Suprapubic skin (tissue), 4 donors: ENCODE results near the gene LYZL6. TPM values are rescaled to one million over a fixed set of nuclear protein-coding genes. Genes with fewer than 3 reads are reported as not detected.

Experiments used
- DNase-seq, 2 donors: peaks; one replicate each; pipeline ENCODE4 v3.0.0-alpha.2; 2019; ENCODE audit warnings: low spot score in 2 of 2
- H3K27ac ChIP-seq: fragments of 200-600 bp; sonication (generic); one replicate; pipeline ENCODE4 v1.5.1; 2019
- H3K27me3 ChIP-seq: fragments of 200-600 bp; sonication (generic); one replicate; pipeline ENCODE4 v1.5.1; 2019
- H3K36me3 ChIP-seq: fragments of 200-600 bp; sonication (generic); one replicate; pipeline ENCODE4 v1.5.1; 2019
- H3K4me1 ChIP-seq: fragments of 200-600 bp; sonication (generic); one replicate; pipeline ENCODE4 v1.5.1; 2019
- H3K4me3 ChIP-seq: fragments of 200-600 bp; sonication (generic); one replicate; pipeline ENCODE4 v1.5.1; 2019; ENCODE audit warnings: mild to moderate bottlenecking
- H3K9me3 ChIP-seq: fragments of 200-600 bp; sonication (generic); one replicate; pipeline ENCODE4 v1.5.1; 2019
- EP300 ChIP-seq: sonication (generic); formaldehyde crosslinking; IDR thresholded peaks from one replicate; pipeline ENCODE4 v1.6.1; 2017; ENCODE audit warnings: antibody characterized with exemption
- POLR2A ChIP-seq, 2 donors: fragments of 450-650 bp; IDR thresholded peaks; one replicate each; pipeline ENCODE4 v1.6.1; 2017; ENCODE audit warnings: antibody characterized with exemption in 2 of 2, mild to moderate bottlenecking in 2 of 2, moderate library complexity in 2 of 2
- POLR2AphosphoS5 ChIP-seq, 3 donors: sonication (generic); formaldehyde crosslinking; IDR thresholded peaks; one replicate each; pipeline ENCODE4 v1.6.1; 2017; ENCODE audit warnings: antibody characterized with exemption in 3 of 3
- WGBS: methylation state at CpG from one replicate; pipeline ENCODE4 v1.1.5; 2018; 5-methylcytosine and 5-hydroxymethylcytosine counted together
- total RNA-seq, 4 donors: library from RNA; depleted of rRNA; stranded (reverse); fragments of >200 nt; gene quantifications; one replicate each; pipeline ENCODE4 v1.1.0, GENCODE V29; 2016
- TF ChIP-seq, protein P1 (sequence below), 2 donors: fragments of 200-600 bp in 1 of 2; fragments of 450-650 bp in 1 of 2; sonication (generic) in 1 of 2; IDR thresholded peaks; one replicate each; pipeline ENCODE4 v1.5.1; 2016 to 2019; ENCODE audit warnings: antibody characterized with exemption in 2 of 2, mild to moderate bottlenecking in 1 of 2, moderate library complexity in 1 of 2

LYZL6 gene
- total RNA-seq, 4 donors from 2014 or later: not detected

DNA sequence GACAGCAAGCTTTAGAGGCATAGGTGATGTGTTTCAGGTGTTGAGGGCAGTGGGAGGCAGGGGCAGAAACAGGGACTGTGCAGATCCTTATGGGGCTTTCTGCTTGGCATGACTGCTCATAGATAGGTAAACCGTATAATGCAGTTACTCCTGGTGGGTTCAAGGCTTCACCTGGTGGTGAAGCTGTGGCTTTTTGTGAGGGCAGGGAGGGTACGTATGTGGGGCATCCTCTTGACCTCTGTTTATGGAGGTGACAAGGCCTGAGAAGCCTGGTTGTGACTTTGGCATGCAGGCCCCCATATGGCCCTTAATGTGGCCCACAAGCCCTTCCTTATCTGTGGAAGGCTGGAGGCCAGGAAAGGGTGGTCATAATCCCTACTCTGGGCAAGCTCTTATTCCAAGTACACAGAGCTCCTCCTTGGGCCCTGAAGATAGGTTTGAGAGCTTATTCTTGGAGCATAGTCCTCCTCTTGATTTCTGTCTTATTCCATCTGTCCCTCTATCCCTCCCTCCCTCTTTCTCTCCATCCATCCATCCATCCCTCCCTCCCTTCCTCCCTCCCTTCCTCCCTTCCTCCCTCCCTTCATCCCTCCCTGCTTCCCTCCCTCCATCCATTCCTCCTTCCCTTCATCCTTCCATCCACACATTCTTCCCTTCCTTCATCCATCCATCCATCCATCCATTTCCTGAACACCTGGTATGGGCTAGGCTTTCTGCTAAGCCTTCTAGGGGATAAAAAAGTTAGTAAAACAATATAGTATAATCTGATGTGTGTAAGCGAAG is 39.1 kb upstream of the LYZL6 start:
- no peak overlapping the region for H3K4me3 ChIP-seq

GRCh38 chr17:35981908-35982330 is 38.4 kb upstream of the LYZL6 start:
- Histone ChIP-seq H3K36me3 (no peaks in the 10 kb centered on the region), H3K4me1 (no peaks in the 10 kb centered on the region), H3K9me3 (no peaks in the 10 kb centered on the region), H3K27ac (no peak overlapping the region), H3K4me3 (no peak overlapping the region), H3K27me3 (no peaks in the 10 kb centered on the region)
- no peak for DNase-seq
- TF ChIP-seq, protein P1, sequence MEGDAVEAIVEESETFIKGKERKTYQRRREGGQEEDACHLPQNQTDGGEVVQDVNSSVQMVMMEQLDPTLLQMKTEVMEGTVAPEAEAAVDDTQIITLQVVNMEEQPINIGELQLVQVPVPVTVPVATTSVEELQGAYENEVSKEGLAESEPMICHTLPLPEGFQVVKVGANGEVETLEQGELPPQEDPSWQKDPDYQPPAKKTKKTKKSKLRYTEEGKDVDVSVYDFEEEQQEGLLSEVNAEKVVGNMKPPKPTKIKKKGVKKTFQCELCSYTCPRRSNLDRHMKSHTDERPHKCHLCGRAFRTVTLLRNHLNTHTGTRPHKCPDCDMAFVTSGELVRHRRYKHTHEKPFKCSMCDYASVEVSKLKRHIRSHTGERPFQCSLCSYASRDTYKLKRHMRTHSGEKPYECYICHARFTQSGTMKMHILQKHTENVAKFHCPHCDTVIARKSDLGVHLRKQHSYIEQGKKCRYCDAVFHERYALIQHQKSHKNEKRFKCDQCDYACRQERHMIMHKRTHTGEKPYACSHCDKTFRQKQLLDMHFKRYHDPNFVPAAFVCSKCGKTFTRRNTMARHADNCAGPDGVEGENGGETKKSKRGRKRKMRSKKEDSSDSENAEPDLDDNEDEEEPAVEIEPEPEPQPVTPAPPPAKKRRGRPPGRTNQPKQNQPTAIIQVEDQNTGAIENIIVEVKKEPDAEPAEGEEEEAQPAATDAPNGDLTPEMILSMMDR (IDR thresholded peaks at IDR 0.05): no peak
- TF ChIP-seq EP300: no peak
- TF ChIP-seq POLR2A (IDR thresholded peaks at IDR 0.05): no peak
- no peak for TF ChIP-seq POLR2AphosphoS5 (IDR thresholded peaks at IDR 0.05)
- 67% methylated on average over 4 of the region's 4 CpGs for WGBS

More for the DNA sequence above, 39.1 kb upstream of the LYZL6 start:
- H3K4me1 ChIP-seq: no peaks in the 10 kb centered on the region
- no peak overlapping the region for H3K27ac ChIP-seq
- 74% methylated on average over 3 of the region's 3 CpGs for WGBS
- DNase-seq: no peak
- no peaks in the 10 kb centered on the region for H3K36me3 ChIP-seq
- H3K27me3 ChIP-seq: no peaks in the 10 kb centered on the region
- H3K9me3 ChIP-seq: no peaks in the 10 kb centered on the region
- no peak for TF ChIP-seq POLR2AphosphoS5 (IDR thresholded peaks at IDR 0.05)
- TF ChIP-seq POLR2A (IDR thresholded peaks at IDR 0.05): no peak
- TF ChIP-seq, protein P1 (IDR thresholded peaks at IDR 0.05): no peak
- no peak for TF ChIP-seq EP300

GRCh38 chr17:35981246-35981645 is 37.7 kb upstream of the LYZL6 start, which contains the start of gene CCL16:
Gene CCL16, minus strand, starts transcription at chr17:35981497. Its CDS starts 77 bp downstream, at chr17:35981420.
- TF ChIP-seq EP300 (no peak), POLR2AphosphoS5 (IDR thresholded peaks at IDR 0.05) (no peak), POLR2A (IDR thresholded peaks at IDR 0.05) (no peak)
- TF ChIP-seq, protein P1 (IDR thresholded peaks at IDR 0.05): no peak
- no peak for DNase-seq
- H3K4me3 ChIP-seq: no peak within 1 kb of the TSS
- H3K9me3 ChIP-seq: no peaks in the 10 kb centered on the region
- 86% methylated on average over 12 of the region's 12 CpGs for WGBS
- H3K4me1 ChIP-seq: no peaks in the 10 kb centered on the region
- no peaks in the 10 kb centered on the region for H3K27me3 ChIP-seq
- H3K36me3 ChIP-seq: no peaks in the 10 kb centered on the region
- H3K27ac ChIP-seq: no peak within 1 kb of the TSS

GRCh38 chr17:35978346-35978745 is 34.8 kb upstream of the LYZL6 start:
- DNase-seq: no peak
- WGBS: 69% methylated on average over 3 of the region's 3 CpGs
- TF ChIP-seq, protein P1 (IDR thresholded peaks at IDR 0.05): no peak
- TF ChIP-seq POLR2AphosphoS5 (IDR thresholded peaks at IDR 0.05) (no peak), EP300 (no peak), POLR2A (IDR thresholded peaks at IDR 0.05) (no peak)
- H3K4me3 ChIP-seq: no peak overlapping the region
- no peaks in the 10 kb centered on the region for H3K36me3 ChIP-seq
- no peak overlapping the region for H3K27ac ChIP-seq
- no peaks in the 10 kb centered on the region for H3K9me3 ChIP-seq
- no peaks in the 10 kb centered on the region for H3K27me3 ChIP-seq
- H3K4me1 ChIP-seq: peaks cover 3% of the 10 kb centered on the region

DNA sequence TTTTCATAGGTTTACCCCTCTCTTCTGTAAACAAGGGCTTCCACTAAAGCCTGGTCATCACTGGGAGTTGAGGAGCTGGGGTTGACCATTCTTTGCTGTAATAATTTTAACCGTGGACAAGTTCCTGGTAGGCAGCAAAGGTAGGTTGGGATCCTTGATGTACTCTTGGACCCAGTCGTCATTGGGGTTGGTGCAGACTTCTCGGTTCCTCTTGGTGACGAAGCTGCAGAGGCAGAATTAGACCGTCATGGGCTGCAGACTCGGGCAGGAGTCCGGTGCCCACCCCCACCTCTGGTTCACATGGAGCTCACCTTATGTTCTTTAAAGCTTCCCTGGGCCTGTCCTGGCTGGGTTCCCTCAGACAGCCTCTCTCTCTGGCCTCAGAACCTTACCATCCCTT is 34.0 kb upstream of the LYZL6 start:
- no peak for DNase-seq
- TF ChIP-seq POLR2AphosphoS5 (IDR thresholded peaks at IDR 0.05): no peak
- TF ChIP-seq EP300: no peak
- TF ChIP-seq, protein P1 (IDR thresholded peaks at IDR 0.05): no peak
- no peak for TF ChIP-seq POLR2A (IDR thresholded peaks at IDR 0.05)
- WGBS: 96% methylated on average over 7 of the region's 7 CpGs

More for the DNA sequence above, 34.0 kb upstream of the LYZL6 start:
- no peaks in the 10 kb centered on the region for H3K27me3 ChIP-seq
- no peaks in the 10 kb centered on the region for H3K9me3 ChIP-seq
- no peak overlapping the region for H3K27ac ChIP-seq
- H3K36me3 ChIP-seq: no peaks in the 10 kb centered on the region
- peaks cover 3% of the 10 kb centered on the region for H3K4me1 ChIP-seq
- H3K4me3 ChIP-seq: no peak overlapping the region
